ENCODE data around the gene GATAD2B. TPM values are rescaled to one million over a fixed set of nuclear protein-coding genes. Genes with fewer than 3 reads are reported as not detected.
"Not testable (repeated sequence)": the region's sequence is repeated elsewhere in the genome, so short reads cannot be mapped to it uniquely, and the experiment has no call there.

GATAD2B gene
- total and polyA plus RNA-seq, 10 donors: 3.7 to 68.1 (median 47.6) TPM

DNA sequence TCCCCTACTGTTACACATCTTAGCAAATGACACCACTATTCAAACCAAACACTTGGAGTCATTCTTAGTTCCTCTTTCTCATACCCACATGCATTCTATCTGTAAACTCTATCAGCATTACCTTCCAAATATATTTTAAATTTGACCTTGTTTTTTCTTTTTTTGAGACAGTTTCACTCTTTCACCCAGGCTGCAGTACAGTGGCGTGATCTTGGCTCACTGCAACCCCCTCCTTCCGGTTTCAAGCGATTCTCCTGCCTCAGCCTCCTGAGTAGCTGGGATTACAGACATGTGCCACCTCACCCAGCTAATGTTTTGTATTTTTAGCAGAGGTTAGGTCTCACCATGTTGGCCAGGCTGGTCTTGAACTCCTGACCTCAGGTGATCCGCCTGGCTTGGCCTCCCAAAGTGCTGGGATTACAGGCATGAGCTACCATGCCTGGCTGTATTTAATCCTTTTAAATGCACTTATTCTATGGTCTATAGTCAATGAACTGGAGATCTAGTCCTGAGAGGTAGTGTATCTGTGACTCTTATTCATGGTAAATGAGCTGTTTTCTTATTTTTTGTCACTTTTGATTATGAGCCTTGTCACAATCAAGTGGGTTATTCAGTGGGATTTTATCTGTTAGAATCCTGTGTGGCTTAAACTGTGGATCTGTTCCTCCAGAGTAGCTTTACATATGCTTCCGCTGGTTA, 73.1 kb downstream of the GATAD2B start:
- intact Hi-C loops (cut with DNase I; ENCODE audit: low total_unique reads): no loop called here
- peaks cover 0 to 32% (median 3%) of the 10 kb centered on the region in 6 donors for H3K36me3 ChIP-seq
- DNase-seq: no peak
- H3K4me1 ChIP-seq: peaks cover 6 to 58% (median 34%) of the 10 kb centered on the region in 6 donors
- no peaks in the 10 kb centered on the region for H3K9me3 ChIP-seq
- 32 to 44% (median 35%) methylated on average over 5 of the region's 5 CpGs for whole genome bisulfite sequencing, 5 donors
- H3K27ac ChIP-seq: peak overlapping the region; percentile 22 to 70 (median 54)
- H3K27me3 ChIP-seq (replicated peaks in 1 of 7): no peaks in the 10 kb centered on the region
- TF ChIP-seq, protein P1, sequence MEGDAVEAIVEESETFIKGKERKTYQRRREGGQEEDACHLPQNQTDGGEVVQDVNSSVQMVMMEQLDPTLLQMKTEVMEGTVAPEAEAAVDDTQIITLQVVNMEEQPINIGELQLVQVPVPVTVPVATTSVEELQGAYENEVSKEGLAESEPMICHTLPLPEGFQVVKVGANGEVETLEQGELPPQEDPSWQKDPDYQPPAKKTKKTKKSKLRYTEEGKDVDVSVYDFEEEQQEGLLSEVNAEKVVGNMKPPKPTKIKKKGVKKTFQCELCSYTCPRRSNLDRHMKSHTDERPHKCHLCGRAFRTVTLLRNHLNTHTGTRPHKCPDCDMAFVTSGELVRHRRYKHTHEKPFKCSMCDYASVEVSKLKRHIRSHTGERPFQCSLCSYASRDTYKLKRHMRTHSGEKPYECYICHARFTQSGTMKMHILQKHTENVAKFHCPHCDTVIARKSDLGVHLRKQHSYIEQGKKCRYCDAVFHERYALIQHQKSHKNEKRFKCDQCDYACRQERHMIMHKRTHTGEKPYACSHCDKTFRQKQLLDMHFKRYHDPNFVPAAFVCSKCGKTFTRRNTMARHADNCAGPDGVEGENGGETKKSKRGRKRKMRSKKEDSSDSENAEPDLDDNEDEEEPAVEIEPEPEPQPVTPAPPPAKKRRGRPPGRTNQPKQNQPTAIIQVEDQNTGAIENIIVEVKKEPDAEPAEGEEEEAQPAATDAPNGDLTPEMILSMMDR (IDR thresholded peaks at IDR 0.05 in 8 of 11, conservative IDR thresholded peaks at IDR 0.05 in 3 of 11): no peak
- peak in 1 of 3 donors; percentile 11 for TF ChIP-seq POLR2AphosphoS5 (IDR thresholded peaks at IDR 0.05)
- no peak overlapping the region for H3K4me3 ChIP-seq

DNA sequence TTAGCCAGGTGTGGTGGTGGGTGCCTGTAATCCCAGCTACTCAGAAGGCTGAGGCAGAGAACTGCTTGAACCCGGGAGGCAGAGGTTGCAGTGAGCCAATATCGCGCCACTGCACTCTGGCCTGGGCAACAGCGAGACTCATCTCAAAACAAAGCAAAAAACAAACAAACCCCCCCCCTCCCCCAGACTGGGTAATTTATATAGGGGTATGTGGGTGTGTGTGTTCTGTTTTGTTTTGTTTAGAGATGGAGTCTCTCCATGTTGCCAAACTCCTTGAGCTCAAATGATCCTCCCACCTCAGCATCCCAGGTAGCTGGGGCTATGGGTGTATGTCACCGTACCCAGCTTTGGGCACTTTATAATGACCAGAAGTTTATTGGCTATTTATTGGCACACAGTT, 74.0 kb downstream of the GATAD2B start:
- peak overlapping the region in 5 of 8 donors; percentile 48 to 70 (median 62) for H3K27ac ChIP-seq
- peaks cover 0 to 32% (median 3%) of the 10 kb centered on the region in 6 donors for H3K36me3 ChIP-seq
- H3K4me1 ChIP-seq: peaks cover 4 to 54% (median 26%) of the 10 kb centered on the region in 6 donors
- no peaks in the 10 kb centered on the region for H3K9me3 ChIP-seq
- intact Hi-C loops (cut with DNase I; ENCODE audit: low total_unique reads): no loop called here
- no peaks in the 10 kb centered on the region for H3K27me3 ChIP-seq (replicated peaks in 1 of 7)
- WGBS, 5 donors: 97 to 100% (median 98%) methylated on average over 5 of the region's 5 CpGs
- H3K4me3 ChIP-seq: no peak overlapping the region
- no peak for DNase-seq
- no peak for TF ChIP-seq POLR2AphosphoS5 (IDR thresholded peaks at IDR 0.05)
- TF ChIP-seq POLR2A (IDR thresholded peaks at IDR 0.05): no peak

DNA sequence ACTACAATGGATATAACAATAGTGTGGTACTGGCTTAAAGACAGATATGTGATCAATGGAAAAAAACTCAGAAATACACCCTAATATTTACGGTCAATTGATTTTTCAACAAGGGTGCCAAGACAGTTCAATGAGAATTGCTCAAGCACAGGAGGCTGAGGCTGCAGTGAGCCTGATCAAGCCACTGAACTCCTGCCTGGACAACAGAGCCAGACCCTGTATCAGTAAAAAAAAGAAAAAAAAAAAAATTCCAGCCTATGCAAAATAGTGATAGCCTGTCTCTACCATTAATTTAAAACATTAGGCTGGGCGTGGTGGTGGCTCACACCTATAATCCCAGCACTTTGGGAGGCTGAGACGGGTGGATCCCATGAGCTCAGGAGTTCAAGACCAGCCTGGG, 77.6 kb downstream of the GATAD2B start:
- H3K27me3 ChIP-seq (replicated peaks in 1 of 7): no peaks in the 10 kb centered on the region
- no peaks in the 10 kb centered on the region for H3K36me3 ChIP-seq
- DNase-seq: no peak
- WGBS, 5 donors: 81 to 99% (median 96%) methylated on average over 3 of the region's 3 CpGs
- peaks cover 9 to 62% (median 35%) of the 10 kb centered on the region in 6 donors for H3K4me1 ChIP-seq
- intact Hi-C loops (cut with DNase I; ENCODE audit: low total_unique reads): no loop called here
- no peak overlapping the region for H3K27ac ChIP-seq
- no peak for TF ChIP-seq POLR2AphosphoS5 (IDR thresholded peaks at IDR 0.05)
- TF ChIP-seq, protein P1 (IDR thresholded peaks at IDR 0.05 in 8 of 11, conservative IDR thresholded peaks at IDR 0.05 in 3 of 11): no peak
- no peak for TF ChIP-seq POLR2A (IDR thresholded peaks at IDR 0.05)
- H3K9me3 ChIP-seq: no peaks in the 10 kb centered on the region
- H3K4me3 ChIP-seq: no peak overlapping the region

DNA sequence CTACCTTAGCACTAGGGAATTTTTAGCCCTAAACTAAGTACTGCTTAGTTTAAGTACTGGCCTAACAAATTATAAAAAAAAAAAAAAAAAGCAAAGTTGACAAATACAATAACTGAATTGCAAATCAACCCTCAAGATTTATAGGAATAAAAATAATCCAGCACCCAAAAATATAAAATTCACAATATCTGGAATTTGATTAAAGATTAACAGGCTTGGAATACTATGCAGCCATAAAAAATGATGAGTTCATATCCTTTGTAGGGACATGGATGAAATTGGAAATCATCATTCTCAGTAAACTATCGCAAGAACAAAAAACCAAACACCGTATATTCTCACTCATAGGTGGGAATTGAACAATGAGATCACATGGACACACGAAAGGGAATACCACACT, 78.4 kb downstream of the GATAD2B start:
- DNase-seq: not testable (repeated sequence)

DNA sequence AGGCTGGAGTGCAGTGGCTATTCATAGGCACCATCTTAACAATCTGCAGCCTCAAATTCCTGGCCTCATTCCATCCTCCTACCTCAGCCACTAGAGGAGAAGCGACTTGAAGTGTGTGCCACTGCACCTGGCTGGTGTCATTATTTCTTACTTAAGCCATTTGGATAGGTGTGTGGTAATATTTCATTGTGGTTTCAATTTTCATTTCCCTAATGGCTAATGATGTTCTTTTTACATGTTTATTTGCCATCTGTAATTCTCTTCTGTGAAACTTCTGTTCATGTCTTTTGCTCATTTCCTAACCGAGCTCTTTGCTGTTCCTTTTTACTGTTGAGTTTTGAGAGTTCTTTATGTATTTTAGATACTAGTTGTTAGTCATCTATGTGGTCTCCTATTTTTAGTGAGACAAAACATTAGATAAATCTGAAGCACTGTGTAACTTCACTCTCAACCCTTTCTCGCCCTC, 80.7 kb downstream of the GATAD2B start:
- H3K9me3 ChIP-seq: no peaks in the 10 kb centered on the region
- no peaks in the 10 kb centered on the region for H3K36me3 ChIP-seq
- peaks cover 0 to 74% (median 26%) of the 10 kb centered on the region in 6 donors for H3K4me1 ChIP-seq
- TF ChIP-seq POLR2A (IDR thresholded peaks at IDR 0.05) (no peak), POLR2AphosphoS5 (IDR thresholded peaks at IDR 0.05) (no peak)
- TF ChIP-seq, protein P1 (IDR thresholded peaks at IDR 0.05 in 8 of 11, conservative IDR thresholded peaks at IDR 0.05 in 3 of 11): no peak
- intact Hi-C loops (cut with DNase I; ENCODE audit: low total_unique reads): no loop called here
- WGBS, 5 donors: 57 to 78% (median 64%) methylated on average over 3 of the region's 3 CpGs
- H3K4me3 ChIP-seq: no peak overlapping the region
- H3K27ac ChIP-seq: peak overlapping the region in 2 of 8 donors; percentile 9 to 16
- no peak for DNase-seq
- H3K27me3 ChIP-seq (replicated peaks in 1 of 7): no peaks in the 10 kb centered on the region

More for the DNA sequence above, 78.4 kb downstream of the GATAD2B start:
- H3K27me3 ChIP-seq (replicated peaks in 1 of 7); H3K36me3 ChIP-seq; H3K4me3 ChIP-seq; intact Hi-C loops (cut with DNase I; ENCODE audit: low total_unique reads); H3K27ac ChIP-seq; H3K9me3 ChIP-seq: not testable (repeated sequence)
- 91 to 100% (median 100%) methylated on average over 1 to 3 of the region's 3 CpGs; no CpG with 5 or more reads in 1 of the 5 donors for WGBS, 5 donors
- H3K4me1 ChIP-seq: peaks cover 4 to 62% (median 28%) of the 10 kb centered on the region in 6 donors
